HepG2 (cell line): ENCODE results near the gene ITGB5. TPM values are rescaled to one million over a fixed set of nuclear protein-coding genes. Genes with fewer than 3 reads are reported as not detected.

Experiments used
- CBX1 ChIP-seq: IDR thresholded peaks from one replicate; pipeline ENCODE4 v1.6.1; 2016; ENCODE audit warnings: antibody characterized with exemption, low read depth
- CEBPZ ChIP-seq: IDR thresholded peaks from 2 replicates; pipeline ENCODE4 v1.6.1; 2012; ENCODE audit warnings: low read length, improper control_type of control experiment
- E2F2 ChIP-seq: sonication (generic); formaldehyde crosslinking; IDR thresholded peaks from 2 replicates; pipeline ENCODE4 v1.4.0; 2020; ENCODE audit warnings: missing genetic modification reagents, borderline replicate concordance
- HES4 ChIP-seq: sonication (generic); formaldehyde crosslinking; IDR thresholded peaks from 2 replicates; pipeline ENCODE4 v1.9.0; 2021; ENCODE audit warnings: mild to moderate bottlenecking, missing genetic modification reagents, borderline replicate concordance
- IKZF1 ChIP-seq: fragments of 450-650 bp; IDR thresholded peaks from 2 replicates; pipeline ENCODE4 v1.7.1; 2016
- KAT8 ChIP-seq: IDR thresholded peaks from 2 replicates; pipeline ENCODE4 v1.6.1; 2016; ENCODE audit warnings: missing genetic modification reagents, missing compliant biosample characterization
- NFKBIZ ChIP-seq: IDR thresholded peaks from 2 replicates; pipeline ENCODE4 v1.6.1; 2018; ENCODE audit warnings: missing genetic modification reagents, missing compliant biosample characterization
- NFRKB ChIP-seq: fragments of 450-650 bp; IDR thresholded peaks from 2 replicates; pipeline ENCODE4 v1.6.1; 2017
- POLR2AphosphoS2 ChIP-seq: IDR thresholded peaks from 2 replicates; pipeline ENCODE4 v1.6.1; 2011; ENCODE audit warnings: low read depth, low read length, improper control_type of control experiment
- REXO4 ChIP-seq: sonication (generic); formaldehyde crosslinking; IDR thresholded peaks from 2 replicates; pipeline ENCODE4 v1.8.0; 2022; ENCODE audit warnings: missing genetic modification reagents, mild to moderate bottlenecking, borderline replicate concordance
- SMAD1 ChIP-seq: sonication (generic); formaldehyde crosslinking; IDR thresholded peaks from 2 replicates; pipeline ENCODE4 v1.4.0; 2020; ENCODE audit warnings: missing genetic modification reagents, low read depth, mild to moderate bottlenecking, borderline replicate concordance
- SNAI1 ChIP-seq: sonication (generic); formaldehyde crosslinking; IDR thresholded peaks from 2 replicates; pipeline ENCODE4 v1.5.0; 2020; ENCODE audit warnings: mild to moderate bottlenecking, missing genetic modification reagents, borderline replicate concordance
- SRF ChIP-seq: IDR thresholded peaks from 2 replicates; pipeline ENCODE4 v1.6.1; 2011; ENCODE audit warnings: mild to moderate bottlenecking, low read depth, low read length, moderate library complexity
- TARDBP ChIP-seq: sonication (generic); formaldehyde crosslinking; IDR thresholded peaks from 2 replicates; pipeline ENCODE4 v1.8.0; 2022; ENCODE audit warnings: mild to moderate bottlenecking, missing genetic modification reagents
- ZNF234 ChIP-seq: sonication (generic); formaldehyde crosslinking; conservative IDR thresholded peaks from 2 replicates; pipeline ENCODE4 v1.5.1; 2020; ENCODE audit warnings: mild to moderate bottlenecking, missing genetic modification reagents
- ZNF24 ChIP-seq: fragments of 450-650 bp; IDR thresholded peaks from 2 replicates; pipeline ENCODE4 v1.6.1; 2017; ENCODE audit warnings: antibody characterized with exemption, mild to moderate bottlenecking
- ZNF276 ChIP-seq: sonication (generic); formaldehyde crosslinking; IDR thresholded peaks from 2 replicates; pipeline ENCODE4 v1.4.0; 2020; ENCODE audit warnings: mild to moderate bottlenecking, low read depth, missing genetic modification reagents
- ZNF549 ChIP-seq: sonication (generic); formaldehyde crosslinking; IDR thresholded peaks from 2 replicates; pipeline ENCODE4 v1.5.0; 2020; ENCODE audit warnings: missing genetic modification reagents
- ZNF569 ChIP-seq: sonication (generic); formaldehyde crosslinking; IDR thresholded peaks from 2 replicates; pipeline ENCODE4 v1.5.0; 2020; ENCODE audit warnings: mild to moderate bottlenecking, missing genetic modification reagents, moderate library complexity, borderline replicate concordance
- polyA plus RNA-seq, 8 experiments: library from polyadenylated mRNA; depleted of rRNA in 3 of 8; stranded (reverse) in 7 of 8; unstranded in 1 of 8; fragments of >200 nt; fragmentation: Illumina TruSeq in 4 of 8; extraction: Trizol in 4 of 8; gene quantifications; 2 replicates each; pipeline versions ENCODE4 v1.2.1 to v1.2.3, GENCODE V29; 2011 to 2016; ENCODE audit warnings: low read depth in 4 of 8, missing spikeins in 1 of 8, mixed read lengths in 1 of 8; ENCODE audit not compliant: insufficient read depth in 1 of 8
- total RNA-seq, 5 experiments: library from RNA; depleted of rRNA; stranded (reverse); fragments of >200 nt; fragmentation: Illumina TruSeq; extraction: Trizol; gene quantifications; 2 replicates each; pipeline ENCODE4 v1.2.3, GENCODE V29; 2016; ENCODE audit warnings: low read depth in 1 of 5
- TF ChIP-seq, protein P1 (sequence below): sonication (generic); formaldehyde crosslinking; IDR thresholded peaks from 2 replicates; pipeline ENCODE4 v1.4.0; 2020; ENCODE audit warnings: mild to moderate bottlenecking, missing genetic modification reagents
- TF ChIP-seq, protein P2 (sequence below): sonication (generic); formaldehyde crosslinking; IDR thresholded peaks from 2 replicates; pipeline ENCODE4 v1.5.1; 2020; ENCODE audit warnings: mild to moderate bottlenecking, moderate library complexity, missing genetic modification reagents

Gene ITGB5
- total and polyA plus RNA-seq, 2 of the 13 experiments (the other 11 are each of a cell fraction or from before 2014, with no cell fraction given) = 74.1 to 343 TPM

DNA sequence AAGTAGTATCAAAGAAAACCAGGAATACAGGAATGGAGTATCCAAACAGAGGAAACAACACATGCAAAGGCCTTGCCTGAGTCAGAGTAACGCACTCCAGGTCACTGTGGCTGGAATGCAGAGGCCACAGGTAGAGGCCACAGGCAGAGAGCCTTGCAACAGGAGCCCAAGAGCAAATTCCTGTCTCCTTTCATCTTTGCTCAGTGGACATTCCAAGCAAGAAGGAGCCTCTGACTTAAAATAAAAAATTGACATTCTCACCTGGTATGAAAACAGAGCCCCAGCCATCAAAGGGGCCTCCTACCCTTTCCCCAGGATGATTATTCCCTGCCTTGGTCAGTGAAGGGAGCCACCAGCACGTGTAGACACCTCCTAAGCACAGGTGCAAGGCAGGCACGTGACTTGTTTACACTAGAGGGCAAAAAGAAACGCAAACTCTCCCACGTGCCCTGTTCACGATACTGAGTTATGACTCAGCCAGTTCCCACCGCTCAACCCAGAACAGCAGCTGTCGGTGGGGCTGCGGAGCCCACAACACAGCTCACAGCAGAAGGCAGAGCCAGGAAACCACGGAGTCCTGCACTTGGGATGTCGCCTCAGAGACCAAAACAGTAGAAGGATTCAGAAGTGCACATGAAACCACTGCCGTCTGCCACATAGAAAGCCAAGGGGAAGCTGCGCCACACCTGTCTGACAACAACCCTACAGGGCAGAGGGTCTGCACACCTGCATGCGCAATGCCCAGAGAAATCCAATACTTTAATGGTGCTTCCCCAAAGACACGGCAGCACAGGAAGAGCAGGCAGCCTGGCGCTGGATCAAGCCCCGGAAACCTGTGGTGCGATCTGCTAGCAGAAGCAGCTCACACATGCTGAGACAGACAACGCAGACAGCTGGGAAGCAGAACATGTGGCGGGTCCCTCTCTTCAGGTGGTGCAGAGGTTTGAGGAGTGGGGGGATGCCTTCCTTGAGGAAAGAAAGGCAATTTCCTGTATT lies 52.1 kb downstream of the ITGB5 start (continued):
- TF ChIP-seq ZNF549 (CRISPR knock-in tag) = no peak
- no peak for TF ChIP-seq POLR2AphosphoS2
- 0 out of 2 replicates have a peak, but pooled peaks have one; percentile 22 for TF ChIP-seq SRF
- peak; percentile 53 for TF ChIP-seq CBX1
- no peak for TF ChIP-seq NFRKB
- no peak for TF ChIP-seq HES4 (CRISPR knock-in tag)
- no peak for TF ChIP-seq ZNF234 (CRISPR knock-in tag)
- TF ChIP-seq NFKBIZ (CRISPR knock-in tag) = no peak; the same call in none of the 2 replicates
- no peak for TF ChIP-seq ZNF569 (CRISPR knock-in tag)
- peak; percentile 42; the same call in 1 of the 2 replicates for TF ChIP-seq E2F2 (CRISPR knock-in tag)
- TF ChIP-seq, protein P1, sequence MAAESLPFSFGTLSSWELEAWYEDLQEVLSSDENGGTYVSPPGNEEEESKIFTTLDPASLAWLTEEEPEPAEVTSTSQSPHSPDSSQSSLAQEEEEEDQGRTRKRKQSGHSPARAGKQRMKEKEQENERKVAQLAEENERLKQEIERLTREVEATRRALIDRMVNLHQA (CRISPR knock-in tag) = no peak
- TF ChIP-seq CEBPZ = no peak
- TF ChIP-seq SMAD1 (CRISPR knock-in tag) = peak; percentile 64; the same call in 1 of the 2 replicates
- TF ChIP-seq REXO4 = no peak
- no peak for TF ChIP-seq IKZF1
- TF ChIP-seq TARDBP = peak; percentile 86
- TF ChIP-seq ZNF24 = peak; percentile 79; the same call in 1 of the 2 replicates
- no peak for TF ChIP-seq SNAI1 (CRISPR knock-in tag)
- TF ChIP-seq ZNF276 (CRISPR knock-in tag) = no peak
- TF ChIP-seq, protein P2, sequence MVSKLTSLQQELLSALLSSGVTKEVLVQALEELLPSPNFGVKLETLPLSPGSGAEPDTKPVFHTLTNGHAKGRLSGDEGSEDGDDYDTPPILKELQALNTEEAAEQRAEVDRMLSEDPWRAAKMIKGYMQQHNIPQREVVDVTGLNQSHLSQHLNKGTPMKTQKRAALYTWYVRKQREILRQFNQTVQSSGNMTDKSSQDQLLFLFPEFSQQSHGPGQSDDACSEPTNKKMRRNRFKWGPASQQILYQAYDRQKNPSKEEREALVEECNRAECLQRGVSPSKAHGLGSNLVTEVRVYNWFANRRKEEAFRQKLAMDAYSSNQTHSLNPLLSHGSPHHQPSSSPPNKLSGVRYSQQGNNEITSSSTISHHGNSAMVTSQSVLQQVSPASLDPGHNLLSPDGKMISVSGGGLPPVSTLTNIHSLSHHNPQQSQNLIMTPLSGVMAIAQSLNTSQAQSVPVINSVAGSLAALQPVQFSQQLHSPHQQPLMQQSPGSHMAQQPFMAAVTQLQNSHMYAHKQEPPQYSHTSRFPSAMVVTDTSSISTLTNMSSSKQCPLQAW (CRISPR knock-in tag) = peak; percentile 67; the same call in 1 of the 2 replicates
- TF ChIP-seq KAT8 = peak; percentile 68; the same call in 1 of the 2 replicates
